ENCODE results near the gene UPP2. TPM values are rescaled to one million over a fixed set of nuclear protein-coding genes. Genes with fewer than 3 reads are reported as not detected.

The UPP2 gene
- total and polyA plus RNA-seq, 2 of the 13 experiments (the other 11 are each of a cell fraction or from before 2014, with no cell fraction given), result 0.07 to 0.28 TPM

DNA sequence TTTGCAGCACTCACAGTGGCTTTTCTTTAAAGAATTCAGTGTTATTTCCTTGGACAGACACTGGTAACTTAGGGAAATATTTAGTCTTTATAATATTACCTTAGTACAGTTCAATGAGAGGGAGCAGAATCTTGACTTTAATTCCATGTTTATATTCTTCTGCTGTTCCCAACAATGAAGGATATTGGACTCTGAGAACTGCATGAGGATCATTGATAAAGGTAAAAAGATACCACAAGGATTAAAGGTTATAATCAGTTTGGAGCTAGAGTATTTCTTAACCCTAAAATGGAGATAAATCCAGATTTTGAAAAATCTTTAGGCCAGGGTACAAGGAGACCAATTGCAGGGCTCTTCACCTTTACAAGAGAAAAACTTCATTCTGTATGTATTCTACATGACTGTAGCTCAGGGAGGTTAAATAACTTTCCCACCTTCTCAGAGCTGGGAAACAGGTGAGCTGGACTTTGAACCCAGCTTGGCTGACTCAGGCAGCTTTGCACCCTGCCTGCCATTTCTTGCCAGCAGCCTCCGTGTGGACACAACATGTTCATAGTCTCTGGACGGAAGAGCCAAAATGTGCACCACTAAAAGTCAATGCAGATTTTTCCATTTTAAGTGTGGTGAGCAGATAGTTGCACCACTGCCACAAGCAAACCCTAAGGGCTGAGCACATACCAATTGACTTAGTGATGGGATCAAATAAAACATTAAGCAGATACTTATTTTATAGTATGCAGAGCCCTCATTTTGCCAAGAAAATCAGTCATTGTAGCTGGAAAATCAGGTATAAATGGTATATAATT is 26.7 kb downstream of the UPP2 start (continued):
- TF ChIP-seq ZNF20 (CRISPR knock-in tag; IDR thresholded peaks at IDR 0.05) (no peak), TBX3 (IDR thresholded peaks at IDR 0.05; ENCODE audit: borderline replicate concordance) (peak; percentile 67; the same call in 1 of the 2 replicates), NAIF1 (CRISPR knock-in tag; IDR thresholded peaks at IDR 0.05; ENCODE audit: borderline replicate concordance) (no peak), ZNF354B (CRISPR knock-in tag; IDR thresholded peaks at IDR 0.05) (no peak), ZNF335 (CRISPR knock-in tag; IDR thresholded peaks at IDR 0.05) (no peak; the same call in 1 of the 2 replicates), MXI1 (IDR thresholded peaks at IDR 0.05; ENCODE audit: borderline replicate concordance, low read depth, low read length) (peak; percentile 50; the same call in 1 of the 3 replicates), NFATC3 (CRISPR knock-in tag; IDR thresholded peaks at IDR 0.05) (no peak), ATF7 (IDR thresholded peaks at IDR 0.05) (no peak), ATF7 (CRISPR knock-in tag; IDR thresholded peaks at IDR 0.05) (no peak), ZFP36 (IDR thresholded peaks at IDR 0.05; ENCODE audit: borderline replicate concordance, low read depth, low read length, partially characterized antibody) (peak; percentile 54), ZKSCAN1 (IDR thresholded peaks at IDR 0.05; ENCODE audit: low read length) (no peak; the same call in 1 of the 2 replicates), POLR2G (IDR thresholded peaks at IDR 0.05; ENCODE audit: low read depth, low read length) (peak; percentile 86), RAD51 (IDR thresholded peaks at IDR 0.05; ENCODE audit: borderline replicate concordance) (no peak), ZSCAN25 (CRISPR knock-in tag; IDR thresholded peaks at IDR 0.05) (no peak), SP2 (CRISPR knock-in tag; IDR thresholded peaks at IDR 0.05) (no peak), HCFC1 (IDR thresholded peaks at IDR 0.05; ENCODE audit: low read depth, low read length) (no peak), FOXC1 (CRISPR knock-in tag; IDR thresholded peaks at IDR 0.05; ENCODE audit: borderline replicate concordance) (no peak), ZBTB20 (CRISPR knock-in tag; IDR thresholded peaks at IDR 0.05; ENCODE audit: borderline replicate concordance, low read depth) (peak; percentile 95), MAZ (IDR thresholded peaks at IDR 0.05; ENCODE audit: borderline replicate concordance, low read depth, low read length) (0 out of 2 replicates have a peak, but pooled peaks have one; percentile 15), MAZ (CRISPR knock-in tag; IDR thresholded peaks at IDR 0.05; ENCODE audit: low read depth) (no peak; the same call in 1 of the 2 replicates), POLR2AphosphoS5 (IDR thresholded peaks at IDR 0.05; ENCODE audit: low read depth, low read length) (peak; percentile 88)
- TF ChIP-seq, protein P1, sequence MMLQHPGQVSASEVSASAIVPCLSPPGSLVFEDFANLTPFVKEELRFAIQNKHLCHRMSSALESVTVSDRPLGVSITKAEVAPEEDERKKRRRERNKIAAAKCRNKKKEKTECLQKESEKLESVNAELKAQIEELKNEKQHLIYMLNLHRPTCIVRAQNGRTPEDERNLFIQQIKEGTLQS (CRISPR knock-in tag; IDR thresholded peaks at IDR 0.05), result peak; percentile 84
- TF ChIP-seq, protein P2, sequence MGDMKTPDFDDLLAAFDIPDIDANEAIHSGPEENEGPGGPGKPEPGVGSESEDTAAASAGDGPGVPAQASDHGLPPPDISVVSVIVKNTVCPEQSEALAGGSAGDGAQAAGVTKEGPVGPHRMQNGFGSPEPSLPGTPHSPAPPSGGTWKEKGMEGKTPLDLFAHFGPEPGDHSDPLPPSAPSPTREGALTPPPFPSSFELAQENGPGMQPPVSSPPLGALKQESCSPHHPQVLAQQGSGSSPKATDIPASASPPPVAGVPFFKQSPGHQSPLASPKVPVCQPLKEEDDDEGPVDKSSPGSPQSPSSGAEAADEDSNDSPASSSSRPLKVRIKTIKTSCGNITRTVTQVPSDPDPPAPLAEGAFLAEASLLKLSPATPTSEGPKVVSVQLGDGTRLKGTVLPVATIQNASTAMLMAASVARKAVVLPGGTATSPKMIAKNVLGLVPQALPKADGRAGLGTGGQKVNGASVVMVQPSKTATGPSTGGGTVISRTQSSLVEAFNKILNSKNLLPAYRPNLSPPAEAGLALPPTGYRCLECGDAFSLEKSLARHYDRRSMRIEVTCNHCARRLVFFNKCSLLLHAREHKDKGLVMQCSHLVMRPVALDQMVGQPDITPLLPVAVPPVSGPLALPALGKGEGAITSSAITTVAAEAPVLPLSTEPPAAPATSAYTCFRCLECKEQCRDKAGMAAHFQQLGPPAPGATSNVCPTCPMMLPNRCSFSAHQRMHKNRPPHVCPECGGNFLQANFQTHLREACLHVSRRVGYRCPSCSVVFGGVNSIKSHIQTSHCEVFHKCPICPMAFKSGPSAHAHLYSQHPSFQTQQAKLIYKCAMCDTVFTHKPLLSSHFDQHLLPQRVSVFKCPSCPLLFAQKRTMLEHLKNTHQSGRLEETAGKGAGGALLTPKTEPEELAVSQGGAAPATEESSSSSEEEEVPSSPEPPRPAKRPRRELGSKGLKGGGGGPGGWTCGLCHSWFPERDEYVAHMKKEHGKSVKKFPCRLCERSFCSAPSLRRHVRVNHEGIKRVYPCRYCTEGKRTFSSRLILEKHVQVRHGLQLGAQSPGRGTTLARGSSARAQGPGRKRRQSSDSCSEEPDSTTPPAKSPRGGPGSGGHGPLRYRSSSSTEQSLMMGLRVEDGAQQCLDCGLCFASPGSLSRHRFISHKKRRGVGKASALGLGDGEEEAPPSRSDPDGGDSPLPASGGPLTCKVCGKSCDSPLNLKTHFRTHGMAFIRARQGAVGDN (CRISPR knock-in tag; IDR thresholded peaks at IDR 0.05), result peak; percentile 38; the same call in 1 of the 2 replicates
- TF ChIP-seq, protein P3, sequence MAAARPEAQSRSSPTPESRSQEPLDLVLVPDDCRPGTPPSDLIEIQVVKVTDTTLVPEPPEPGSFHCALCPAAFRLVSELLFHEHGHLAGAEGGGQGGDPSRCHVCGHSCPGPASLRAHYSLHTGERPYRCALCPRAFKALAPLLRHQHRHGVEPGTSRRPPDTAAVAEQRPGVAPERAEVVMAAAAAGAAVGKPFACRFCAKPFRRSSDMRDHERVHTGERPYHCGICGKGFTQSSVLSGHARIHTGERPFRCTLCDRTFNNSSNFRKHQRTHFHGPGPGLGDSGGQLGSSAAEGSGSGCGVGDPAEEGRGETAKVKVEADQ (CRISPR knock-in tag; IDR thresholded peaks at IDR 0.05; ENCODE audit: borderline replicate concordance), result no peak
- TF ChIP-seq, protein P4, sequence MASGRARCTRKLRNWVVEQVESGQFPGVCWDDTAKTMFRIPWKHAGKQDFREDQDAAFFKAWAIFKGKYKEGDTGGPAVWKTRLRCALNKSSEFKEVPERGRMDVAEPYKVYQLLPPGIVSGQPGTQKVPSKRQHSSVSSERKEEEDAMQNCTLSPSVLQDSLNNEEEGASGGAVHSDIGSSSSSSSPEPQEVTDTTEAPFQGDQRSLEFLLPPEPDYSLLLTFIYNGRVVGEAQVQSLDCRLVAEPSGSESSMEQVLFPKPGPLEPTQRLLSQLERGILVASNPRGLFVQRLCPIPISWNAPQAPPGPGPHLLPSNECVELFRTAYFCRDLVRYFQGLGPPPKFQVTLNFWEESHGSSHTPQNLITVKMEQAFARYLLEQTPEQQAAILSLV (CRISPR knock-in tag; IDR thresholded peaks at IDR 0.05; ENCODE audit: borderline replicate concordance), result no peak
